ENCODE results near the gene TBX4.

TBX4 gene

GRCh38 chr17:61453566-61454380 lies 1.6 kb downstream of the TBX4 start:
- Histone ChIP-seq H3K4me3 (IDR thresholded peaks at IDR 0.05; ENCODE audit: insufficient read depth, low read depth, low read length) (no peak overlapping the region), H3K4me2 (no peak overlapping the region), H3K79me2 (ENCODE audit: insufficient read depth, low read depth) (no peaks in the 10 kb centered on the region), H3K27ac (no peak overlapping the region), H3K36me3 (ENCODE audit: insufficient read depth) (no peaks in the 10 kb centered on the region), H3K9ac (no peak overlapping the region), H3K4me1 (ENCODE audit: low read depth, poor library complexity, severe bottlenecking) (no peaks in the 10 kb centered on the region), H3K27me3 (ENCODE audit: insufficient read depth, low read depth) (no peaks in the 10 kb centered on the region), H4K20me1 (ENCODE audit: insufficient read depth) (no peaks in the 10 kb centered on the region), H2AFZ (ENCODE audit: low read depth) (no peak overlapping the region)
- TF ChIP-seq CTCF (conservative IDR thresholded peaks at IDR 0.05; ENCODE audit: low read depth, low read length), result no peak

DNA sequence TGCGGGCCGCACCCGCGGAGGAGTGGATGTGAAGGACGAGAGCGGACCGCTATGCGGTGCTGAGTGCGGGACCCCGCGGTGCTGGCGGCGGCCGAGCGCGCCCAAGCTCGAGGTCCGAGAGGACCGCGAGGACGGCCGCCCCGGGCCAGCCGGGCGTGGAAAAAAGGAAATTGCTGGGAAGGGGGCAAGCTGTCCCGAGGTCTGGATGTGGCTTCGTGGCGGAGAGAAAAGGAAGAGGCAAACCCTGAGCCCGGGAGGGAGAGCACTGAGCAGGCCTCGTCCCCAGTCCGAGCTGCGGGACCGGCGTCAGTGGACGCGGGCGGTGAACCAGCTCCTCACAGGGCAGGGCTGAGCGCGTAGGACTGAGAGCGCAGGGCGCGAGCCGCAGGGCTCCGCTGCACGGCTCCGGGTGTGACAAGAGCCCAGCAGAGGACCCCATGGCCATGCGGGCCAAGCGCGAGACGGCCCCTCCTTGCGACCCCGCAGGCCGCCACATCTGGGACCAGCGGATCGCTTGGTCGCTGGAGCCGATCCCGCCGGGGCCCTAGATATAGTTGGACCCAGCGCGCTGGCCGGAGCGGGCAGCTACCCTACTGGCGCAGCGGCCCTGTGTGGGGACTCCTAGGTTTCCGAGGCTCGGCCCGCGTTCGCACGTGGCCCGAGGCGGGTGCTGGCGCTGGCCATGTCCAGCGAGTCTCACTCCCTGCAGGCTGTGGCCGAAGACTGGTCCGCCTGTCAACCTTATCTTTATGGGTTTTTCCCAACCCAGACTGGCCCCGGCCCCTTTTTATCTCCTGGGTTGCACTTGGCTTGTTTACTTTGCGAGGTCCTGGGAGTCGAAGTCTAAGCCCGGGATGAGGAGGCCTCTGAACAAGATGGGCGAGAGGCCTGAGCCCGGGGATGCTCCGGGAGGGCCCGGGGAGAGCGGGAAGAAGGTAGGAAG lies 2.4 kb downstream of the TBX4 start:
- Histone ChIP-seq H3K27ac (no peak overlapping the region), H3K4me2 (no peak overlapping the region), H3K4me1 (ENCODE audit: low read depth, poor library complexity, severe bottlenecking) (no peaks in the 10 kb centered on the region), H3K9ac (no peak overlapping the region), H3K36me3 (ENCODE audit: insufficient read depth) (no peaks in the 10 kb centered on the region), H4K20me1 (ENCODE audit: insufficient read depth) (no peaks in the 10 kb centered on the region), H3K4me3 (IDR thresholded peaks at IDR 0.05; ENCODE audit: insufficient read depth, low read depth, low read length) (no peak overlapping the region), H3K79me2 (ENCODE audit: insufficient read depth, low read depth) (no peaks in the 10 kb centered on the region), H3K27me3 (ENCODE audit: insufficient read depth, low read depth) (no peaks in the 10 kb centered on the region), H2AFZ (ENCODE audit: low read depth) (no peak overlapping the region)
- TF ChIP-seq CTCF (conservative IDR thresholded peaks at IDR 0.05; ENCODE audit: low read depth, low read length), result no peak

GRCh38 chr17:61455324-61456060 lies 3.3 kb downstream of the TBX4 start:
- no peaks in the 10 kb centered on the region for H4K20me1 ChIP-seq (ENCODE audit: insufficient read depth)
- no peak overlapping the region for H2AFZ ChIP-seq (ENCODE audit: low read depth)
- no peak for TF ChIP-seq CTCF (conservative IDR thresholded peaks at IDR 0.05; ENCODE audit: low read depth, low read length)
- H3K4me1 ChIP-seq (ENCODE audit: low read depth, poor library complexity, severe bottlenecking), result no peaks in the 10 kb centered on the region
- no peak overlapping the region for H3K9ac ChIP-seq
- H3K36me3 ChIP-seq (ENCODE audit: insufficient read depth), result no peaks in the 10 kb centered on the region
- no peak overlapping the region for H3K4me2 ChIP-seq
- no peak overlapping the region for H3K4me3 ChIP-seq (IDR thresholded peaks at IDR 0.05; ENCODE audit: insufficient read depth, low read depth, low read length)
- H3K27me3 ChIP-seq (ENCODE audit: insufficient read depth, low read depth), result no peaks in the 10 kb centered on the region
- H3K79me2 ChIP-seq (ENCODE audit: insufficient read depth, low read depth), result no peaks in the 10 kb centered on the region
- no peak overlapping the region for H3K27ac ChIP-seq

DNA sequence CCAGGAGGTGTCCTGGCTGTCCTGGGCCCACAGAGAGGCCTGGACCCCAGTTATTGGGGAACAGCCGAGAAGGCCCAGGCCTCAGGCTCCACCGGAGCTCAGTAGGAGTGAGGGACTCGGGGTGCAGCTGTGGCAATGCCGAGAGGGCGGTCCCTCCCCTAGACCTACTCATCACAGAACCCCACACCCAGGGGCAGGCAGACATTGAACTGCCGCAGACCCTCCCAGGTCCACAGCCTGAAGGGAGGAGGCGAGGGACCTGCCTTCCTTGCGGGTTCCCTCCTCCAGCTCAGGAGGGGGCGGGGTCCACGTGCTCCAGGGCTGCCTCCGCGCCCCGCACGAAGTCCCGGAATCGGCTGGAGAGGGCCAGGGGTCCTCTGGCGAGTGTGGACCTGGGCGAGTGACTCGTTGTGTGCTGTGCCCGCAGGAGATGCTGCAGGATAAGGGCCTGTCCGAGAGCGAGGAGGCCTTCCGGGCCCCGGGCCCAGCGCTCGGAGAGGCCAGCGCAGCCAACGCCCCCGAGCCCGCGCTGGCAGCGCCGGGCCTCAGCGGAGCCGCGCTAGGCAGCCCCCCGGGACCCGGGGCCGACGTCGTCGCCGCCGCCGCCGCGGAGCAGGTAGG lies 3.9 kb downstream of the TBX4 start:
- Histone ChIP-seq H3K4me1 (ENCODE audit: low read depth, poor library complexity, severe bottlenecking) (no peaks in the 10 kb centered on the region), H3K27ac (no peak overlapping the region), H2AFZ (ENCODE audit: low read depth) (no peak overlapping the region), H3K4me3 (IDR thresholded peaks at IDR 0.05; ENCODE audit: insufficient read depth, low read depth, low read length) (no peak overlapping the region), H4K20me1 (ENCODE audit: insufficient read depth) (no peaks in the 10 kb centered on the region), H3K36me3 (ENCODE audit: insufficient read depth) (no peaks in the 10 kb centered on the region), H3K27me3 (ENCODE audit: insufficient read depth, low read depth) (no peaks in the 10 kb centered on the region), H3K79me2 (ENCODE audit: insufficient read depth, low read depth) (no peaks in the 10 kb centered on the region), H3K4me2 (no peak overlapping the region), H3K9ac (no peak overlapping the region)
- no peak for TF ChIP-seq CTCF (conservative IDR thresholded peaks at IDR 0.05; ENCODE audit: low read depth, low read length)

Data from KMS-11 (cell line).